ENCODE measurements around the gene MOSPD3. TPM values are rescaled to one million over a fixed set of nuclear protein-coding genes. Genes with fewer than 3 reads are reported as not detected.

The MOSPD3 gene
- total and polyA plus RNA-seq, 2 of the 13 experiments (the other 11 are each of a cell fraction or from before 2014, with no cell fraction given) = 7.6 to 8.8 TPM

- TF ChIP-seq PRDM10 (CRISPR knock-in tag; IDR thresholded peaks at IDR 0.05; ENCODE audit: low read depth) (no peak), ZFP36L1 (CRISPR knock-in tag; IDR thresholded peaks at IDR 0.05) (no peak), ZKSCAN8 (CRISPR knock-in tag; IDR thresholded peaks at IDR 0.05; ENCODE audit: borderline replicate concordance) (peak; percentile 78; the same call in 1 of the 2 replicates), GFI1 (CRISPR knock-in tag; IDR thresholded peaks at IDR 0.05; ENCODE audit: borderline replicate concordance) (peak; percentile 37; the same call in 1 of the 2 replicates), ZNF605 (CRISPR knock-in tag; IDR thresholded peaks at IDR 0.05) (peak; percentile 31; the same call in 1 of the 2 replicates), YEATS4 (CRISPR knock-in tag; IDR thresholded peaks at IDR 0.05; ENCODE audit: borderline replicate concordance) (peak; percentile 51; the same call in 1 of the 2 replicates), MED1 (CRISPR knock-in tag; IDR thresholded peaks at IDR 0.05) (peak; percentile 43; the same call in 1 of the 2 replicates), AGO1 (IDR thresholded peaks at IDR 0.05; ENCODE audit: low read depth, low read length, poor library complexity, severe bottlenecking) (peak; percentile 96), KLF6 (CRISPR knock-in tag; IDR thresholded peaks at IDR 0.05) (peak; percentile 82; the same call in 1 of the 2 replicates), PBX2 (CRISPR knock-in tag; IDR thresholded peaks at IDR 0.05) (no peak), ZGPAT (CRISPR knock-in tag; IDR thresholded peaks at IDR 0.05) (peak; percentile 95), POGK (CRISPR knock-in tag; conservative IDR thresholded peaks at IDR 0.05) (peak; percentile 79; the same call in 1 of the 2 replicates), MXD1 (CRISPR knock-in tag; IDR thresholded peaks at IDR 0.05) (peak; percentile 74), ZNF674 (CRISPR knock-in tag; IDR thresholded peaks at IDR 0.05; ENCODE audit: low read depth) (0 out of 2 replicates have a peak, but pooled peaks have one; percentile 31), HMG20A (CRISPR knock-in tag; IDR thresholded peaks at IDR 0.05; ENCODE audit: borderline replicate concordance) (no peak), ATF7-NPFF (CRISPR knock-in tag; IDR thresholded peaks at IDR 0.05; ENCODE audit: low read depth) (peak; percentile 79; the same call in 1 of the 2 replicates)
Observed at GRCh38 chr7:100585511-100586265, 26.7 kb upstream of the MOSPD3 start, which contains the start of gene LRCH4 (continued).
